ENCODE measurements around the gene GPC3.

The GPC3 gene

GRCh38 chrX:133608406-133608805, 377.0 kb downstream of the GPC3 start:
- H3K27me3 ChIP-seq (replicated peaks; ENCODE audit: control insufficient read depth, insufficient read depth, low read length), result no peaks in the 10 kb centered on the region
- H3K36me3 ChIP-seq (ENCODE audit: control insufficient read depth, insufficient read depth, low read length), result no peaks in the 10 kb centered on the region
- TF ChIP-seq CTCF (IDR thresholded peaks at IDR 0.05; ENCODE audit: insufficient read depth, low read length, poor library complexity, severe bottlenecking), result no peak
- no peak for DNase-seq (ENCODE audit: extremely low read depth, insufficient read length)
- no peak overlapping the region for H3K4me3 ChIP-seq (replicated peaks; ENCODE audit: low read depth, low read length)

- DNase-seq (ENCODE audit: extremely low read depth, insufficient read length), result no peak
- no peak for TF ChIP-seq CTCF (IDR thresholded peaks at IDR 0.05; ENCODE audit: insufficient read depth, low read length, poor library complexity, severe bottlenecking)
- Histone ChIP-seq H3K27me3 (replicated peaks; ENCODE audit: control insufficient read depth, insufficient read depth, low read length) (no peaks in the 10 kb centered on the region), H3K36me3 (ENCODE audit: control insufficient read depth, insufficient read depth, low read length) (no peaks in the 10 kb centered on the region), H3K4me3 (replicated peaks; ENCODE audit: low read depth, low read length) (no peak overlapping the region)
These were observed 377.7 kb downstream of the GPC3 start for GRCh38 chrX:133607419-133608348.

- TF ChIP-seq CTCF (IDR thresholded peaks at IDR 0.05; ENCODE audit: insufficient read depth, low read length, poor library complexity, severe bottlenecking), result no peak
- Histone ChIP-seq H3K4me3 (replicated peaks; ENCODE audit: low read depth, low read length) (no peak overlapping the region), H3K36me3 (ENCODE audit: control insufficient read depth, insufficient read depth, low read length) (no peaks in the 10 kb centered on the region), H3K27me3 (replicated peaks; ENCODE audit: control insufficient read depth, insufficient read depth, low read length) (no peaks in the 10 kb centered on the region)
- DNase-seq (ENCODE audit: extremely low read depth, insufficient read length), result no peak
These were observed 378.4 kb downstream of the GPC3 start for GRCh38 chrX:133606990-133607389.

- H3K27me3 ChIP-seq (replicated peaks; ENCODE audit: control insufficient read depth, insufficient read depth, low read length), result no peaks in the 10 kb centered on the region
These were observed 380.6 kb downstream of the GPC3 start for GRCh38 chrX:133604801-133605200.

GRCh38 chrX:133602881-133603280, 382.5 kb downstream of the GPC3 start:
- Histone ChIP-seq H3K4me3 (replicated peaks; ENCODE audit: low read depth, low read length) (no peak overlapping the region), H3K36me3 (ENCODE audit: control insufficient read depth, insufficient read depth, low read length) (no peaks in the 10 kb centered on the region), H3K27me3 (replicated peaks; ENCODE audit: control insufficient read depth, insufficient read depth, low read length) (no peaks in the 10 kb centered on the region)
- no peak for DNase-seq (ENCODE audit: extremely low read depth, insufficient read length)
- no peak for TF ChIP-seq CTCF (IDR thresholded peaks at IDR 0.05; ENCODE audit: insufficient read depth, low read length, poor library complexity, severe bottlenecking)

More at GRCh38 chrX:133604801-133605200, 380.6 kb downstream of the GPC3 start:
- Histone ChIP-seq H3K4me3 (replicated peaks; ENCODE audit: low read depth, low read length) (no peak overlapping the region), H3K36me3 (ENCODE audit: control insufficient read depth, insufficient read depth, low read length) (no peaks in the 10 kb centered on the region)
- DNase-seq (ENCODE audit: extremely low read depth, insufficient read length), result no peak
- TF ChIP-seq CTCF (IDR thresholded peaks at IDR 0.05; ENCODE audit: insufficient read depth, low read length, poor library complexity, severe bottlenecking), result no peak
